Spleen (tissue), 11 donors: ENCODE data around the gene ADARB2. TPM values are rescaled to one million over a fixed set of nuclear protein-coding genes. Genes with fewer than 3 reads are reported as not detected.

Experiments used
- DNase-seq: peaks from one replicate; pipeline ENCODE4 v3.0.0-alpha.2; 2020
- H3K27ac ChIP-seq, 8 donors: fragments of 200-600 bp; sonication (generic) in 7 of 8; 1 replicate in 4 of 8; 2 replicates in 4 of 8; pipeline versions ENCODE4 v1.5.0 to v1.8.0; 2016 to 2021; ENCODE audit warnings: inconsistent platforms in 4 of 8, mild to moderate bottlenecking in 4 of 8, moderate library complexity in 1 of 8
- H3K27me3 ChIP-seq, 7 donors: fragments of 200-600 bp; sonication (generic) in 6 of 7; replicated peaks in 1 of 7; 1 replicate in 4 of 7; 2 replicates in 3 of 7; pipeline versions ENCODE4 v1.5.0 to v1.8.0; 2016 to 2021; ENCODE audit warnings: inconsistent platforms in 3 of 7, mild to moderate bottlenecking in 1 of 7
- H3K36me3 ChIP-seq, 6 donors: fragments of 200-600 bp; sonication (generic) in 5 of 6; 1 replicate in 4 of 6; 2 replicates in 2 of 6; pipeline versions ENCODE4 v1.5.0 to v1.8.0; 2016 to 2021; ENCODE audit warnings: inconsistent platforms in 2 of 6
- H3K4me1 ChIP-seq, 6 donors: fragments of 200-600 bp; sonication (generic) in 5 of 6; 1 replicate in 3 of 6; 2 replicates in 3 of 6; pipeline versions ENCODE4 v1.5.0 to v1.8.0; 2016 to 2021; ENCODE audit warnings: inconsistent platforms in 3 of 6
- H3K4me3 ChIP-seq, 8 donors: fragments of 200-600 bp; sonication (generic) in 7 of 8; 1 replicate in 4 of 8; 2 replicates in 4 of 8; pipeline versions ENCODE4 v1.5.0 to v1.8.0; 2016 to 2021; ENCODE audit warnings: inconsistent platforms in 4 of 8, mild to moderate bottlenecking in 4 of 8, moderate library complexity in 2 of 8
- H3K9me3 ChIP-seq, 8 donors: fragments of 200-600 bp; sonication (generic) in 7 of 8; 1 replicate in 4 of 8; 2 replicates in 4 of 8; pipeline versions ENCODE4 v1.5.0 to v1.8.0; 2016 to 2021; ENCODE audit warnings: inconsistent platforms in 4 of 8
- POLR2A ChIP-seq, 3 donors: fragments of 450-650 bp; IDR thresholded peaks; one replicate each; pipeline ENCODE4 v1.5.1; 2017; ENCODE audit warnings: antibody characterized with exemption in 3 of 3, mild to moderate bottlenecking in 1 of 3
- POLR2AphosphoS5 ChIP-seq, 3 donors: sonication (generic); formaldehyde crosslinking; IDR thresholded peaks; one replicate each; pipeline ENCODE4 v1.5.1; 2017; ENCODE audit warnings: antibody characterized with exemption in 3 of 3
- WGBS, 5 donors: extraction: QIAGEN DNeasy Blood & Tissue Kit in 3 of 5; methylation state at CpG; one replicate each; pipeline versions ENCODE4 v1.1.5 to v1.1.7; 2013 to 2018; 5-methylcytosine and 5-hydroxymethylcytosine counted together
- intact Hi-C: fragments of 100-400 bp; cut with DNase I; formaldehyde crosslinking; loops from one replicate; pipeline ENCODE4 v1.15.0; 2023; ENCODE audit warnings: low total_unique reads
- polyA plus RNA-seq, 3 donors: library from polyadenylated mRNA; stranded (reverse); fragments of 200-250 nt; gene quantifications; one replicate each; pipeline ENCODE4 v1.2.1, GENCODE V29; 2013
- total RNA-seq, 7 donors: library from RNA; depleted of rRNA in 3 of 7; stranded (reverse); fragments of >200 nt in 3 of 7; fragmentation: NEBNext Ultra II Directional in 4 of 7; extraction: Animal tissue kit (Norgen Biotek cat#: 25700) in 4 of 7; gene quantifications; one replicate each; pipeline versions ENCODE4 v1.1.0 to v1.2.1, GENCODE V29; 2016 to 2021
- TF ChIP-seq, protein P1 (sequence below), 11 experiments: fragments of 200-600 bp in 7 of 11; fragments of 450-650 bp in 4 of 11; sonication (generic) in 4 of 11; IDR thresholded peaks in 8 of 11; conservative IDR thresholded peaks in 3 of 11; 1 replicate in 7 of 11; 2 replicates in 4 of 11; pipeline versions ENCODE4 v1.4.0 to v1.8.0; 2016 to 2021; ENCODE audit warnings: antibody characterized with exemption in 11 of 11, inconsistent platforms in 4 of 11, mild to moderate bottlenecking in 1 of 11
- donor health status: healthy with polysubstance abuse.
- donor health status: DM: no; HTN: no; CAD: no; lungs with moderate emphysema.
- donor health status: DM: no; HTN: no; CAD: no.
- donor health status: Bipolar disorder and iron deficiency.
- donor health status: healthy.
- donor health status: DM: no; HTN: no; CAD: no.
- donor health status: DM: yes; HTN: yes; CAD: no.

The ADARB2 gene
- total and polyA plus RNA-seq, 10 donors: 0.05 to 8.1 (median 0.96) TPM

DNA sequence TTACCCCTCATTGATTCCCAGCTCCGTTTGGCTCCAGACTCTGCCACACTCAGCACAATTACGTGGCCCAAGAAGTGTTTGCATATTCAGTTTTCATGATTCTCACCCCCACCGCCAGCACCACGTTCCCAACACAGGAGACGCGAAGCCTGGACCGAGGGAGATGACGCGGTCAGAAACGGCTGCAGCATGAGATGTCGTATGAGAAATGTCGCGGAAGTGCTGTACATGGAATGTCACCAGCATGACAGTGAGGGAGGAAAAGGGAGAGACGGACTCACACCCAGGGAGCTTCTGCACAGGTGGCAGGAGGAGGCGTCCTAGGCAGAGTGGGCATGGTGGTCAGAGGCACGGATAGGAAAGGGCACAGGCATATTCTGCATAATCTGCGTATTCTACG lies 492.8 kb downstream of the ADARB2 start:
- no peak for DNase-seq
- TF ChIP-seq, protein P1, sequence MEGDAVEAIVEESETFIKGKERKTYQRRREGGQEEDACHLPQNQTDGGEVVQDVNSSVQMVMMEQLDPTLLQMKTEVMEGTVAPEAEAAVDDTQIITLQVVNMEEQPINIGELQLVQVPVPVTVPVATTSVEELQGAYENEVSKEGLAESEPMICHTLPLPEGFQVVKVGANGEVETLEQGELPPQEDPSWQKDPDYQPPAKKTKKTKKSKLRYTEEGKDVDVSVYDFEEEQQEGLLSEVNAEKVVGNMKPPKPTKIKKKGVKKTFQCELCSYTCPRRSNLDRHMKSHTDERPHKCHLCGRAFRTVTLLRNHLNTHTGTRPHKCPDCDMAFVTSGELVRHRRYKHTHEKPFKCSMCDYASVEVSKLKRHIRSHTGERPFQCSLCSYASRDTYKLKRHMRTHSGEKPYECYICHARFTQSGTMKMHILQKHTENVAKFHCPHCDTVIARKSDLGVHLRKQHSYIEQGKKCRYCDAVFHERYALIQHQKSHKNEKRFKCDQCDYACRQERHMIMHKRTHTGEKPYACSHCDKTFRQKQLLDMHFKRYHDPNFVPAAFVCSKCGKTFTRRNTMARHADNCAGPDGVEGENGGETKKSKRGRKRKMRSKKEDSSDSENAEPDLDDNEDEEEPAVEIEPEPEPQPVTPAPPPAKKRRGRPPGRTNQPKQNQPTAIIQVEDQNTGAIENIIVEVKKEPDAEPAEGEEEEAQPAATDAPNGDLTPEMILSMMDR (IDR thresholded peaks at IDR 0.05 in 8 of 11, conservative IDR thresholded peaks at IDR 0.05 in 3 of 11): no peak
- TF ChIP-seq POLR2A (IDR thresholded peaks at IDR 0.05): no peak
- no peak overlapping the region for H3K4me3 ChIP-seq
- peaks cover 0 to 38% (median 5%) of the 10 kb centered on the region in 6 donors for H3K4me1 ChIP-seq
- no peak overlapping the region for H3K27ac ChIP-seq
- H3K27me3 ChIP-seq: peaks cover 0 to 65% (median 25%) of the 10 kb centered on the region in 7 donors
- no peaks in the 10 kb centered on the region for H3K36me3 ChIP-seq
- H3K9me3 ChIP-seq: no peaks in the 10 kb centered on the region
- 91 to 95% (median 94%) methylated on average over 18 of the region's 18 CpGs for WGBS, 5 donors
- intact Hi-C loops: no loop called here

DNA sequence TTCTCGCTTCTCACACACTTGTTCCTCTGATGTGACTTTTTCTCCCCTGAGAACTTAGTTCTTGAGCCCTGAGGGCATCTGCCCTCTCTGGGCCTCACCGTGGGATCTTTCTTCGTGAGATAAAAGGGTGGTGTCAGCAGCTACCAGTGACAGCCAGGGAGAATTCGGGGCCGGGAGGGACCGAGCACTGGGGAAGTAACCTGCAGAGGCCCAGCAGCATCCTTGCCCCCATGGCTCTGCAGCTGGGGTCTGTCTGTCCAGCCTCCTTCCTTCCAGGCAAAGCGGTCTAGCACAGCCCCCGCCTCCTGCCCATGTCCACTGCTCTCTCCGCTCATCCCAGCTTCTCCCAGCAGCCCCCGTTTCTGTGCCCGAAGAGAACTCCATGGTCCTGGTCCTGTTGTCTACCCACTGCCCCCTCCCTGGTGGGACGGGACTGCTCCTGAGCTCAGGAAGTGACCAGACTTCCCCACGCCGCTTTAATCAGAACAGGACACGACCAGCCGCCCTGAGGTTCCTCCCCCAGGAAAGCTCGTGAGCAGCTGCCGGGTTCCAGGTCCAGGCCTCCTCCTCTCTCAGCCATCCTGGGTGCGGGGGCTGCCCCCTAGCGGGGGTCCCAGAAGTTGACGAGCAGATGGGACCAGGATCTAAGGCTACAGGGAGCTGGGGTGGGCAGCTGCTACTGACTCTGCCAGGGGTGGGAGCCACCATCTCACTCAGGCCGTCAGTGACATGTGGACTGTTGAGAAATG lies 493.7 kb downstream of the ADARB2 start:
- TF ChIP-seq POLR2AphosphoS5 (IDR thresholded peaks at IDR 0.05) (no peak), POLR2A (IDR thresholded peaks at IDR 0.05) (no peak)
- TF ChIP-seq, protein P1 (IDR thresholded peaks at IDR 0.05 in 8 of 11, conservative IDR thresholded peaks at IDR 0.05 in 3 of 11): no peak
- WGBS, 5 donors: 63 to 68% (median 66%) methylated on average over 16 to 22 of the region's 22 CpGs
- DNase-seq: peak; percentile 72
- H3K36me3 ChIP-seq: no peaks in the 10 kb centered on the region
- peaks cover 0 to 32% (median 5%) of the 10 kb centered on the region in 6 donors for H3K4me1 ChIP-seq
- H3K27ac ChIP-seq: no peak overlapping the region
- intact Hi-C loops: no loop called here
- no peak overlapping the region for H3K4me3 ChIP-seq
- H3K9me3 ChIP-seq: no peaks in the 10 kb centered on the region
- peaks cover 0 to 57% (median 23%) of the 10 kb centered on the region in 7 donors for H3K27me3 ChIP-seq

DNA sequence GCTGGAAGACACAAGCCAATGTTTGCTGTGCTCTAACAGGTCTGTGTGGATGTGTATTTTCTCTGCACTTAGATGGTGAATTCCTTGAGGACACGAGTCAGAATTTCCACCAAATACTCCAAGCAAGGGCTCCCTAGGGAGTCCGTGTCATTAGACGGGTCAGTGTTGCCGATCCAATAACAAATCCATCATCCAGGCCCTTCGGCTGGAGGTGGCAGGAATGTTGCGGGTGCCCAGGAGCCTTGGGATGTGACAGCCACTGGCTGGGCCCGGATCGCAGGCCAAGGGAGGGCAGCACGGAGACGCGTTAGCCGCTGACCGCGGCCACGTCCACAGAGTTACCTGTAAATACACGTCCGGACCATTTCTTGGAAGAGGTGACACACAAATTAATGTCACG lies 494.4 kb downstream of the ADARB2 start:
- Histone ChIP-seq H3K9me3 (no peaks in the 10 kb centered on the region), H3K27ac (no peak overlapping the region), H3K4me1 (peaks cover 0 to 25% (median 5%) of the 10 kb centered on the region in 6 donors), H3K4me3 (no peak overlapping the region), H3K27me3 (peaks cover 0 to 50% (median 23%) of the 10 kb centered on the region in 7 donors), H3K36me3 (no peaks in the 10 kb centered on the region)
- WGBS, 5 donors: 84 to 94% (median 88%) methylated on average over 17 to 18 of the region's 18 CpGs
- TF ChIP-seq POLR2AphosphoS5 (IDR thresholded peaks at IDR 0.05): no peak
- no peak for TF ChIP-seq POLR2A (IDR thresholded peaks at IDR 0.05)
- TF ChIP-seq, protein P1 (IDR thresholded peaks at IDR 0.05 in 8 of 11, conservative IDR thresholded peaks at IDR 0.05 in 3 of 11): no peak
- DNase-seq: peak; percentile 67
- intact Hi-C loops: no loop called here
